HepG2 (cell line): Measurements from ENCODE around the gene USP36. TPM values are rescaled to one million over a fixed set of nuclear protein-coding genes. Genes with fewer than 3 reads are reported as not detected.

Experiments used
- ARNT2 ChIP-seq: sonication (generic); formaldehyde crosslinking; IDR thresholded peaks from 2 replicates; pipeline ENCODE4 v1.8.0; 2022; ENCODE audit warnings: mild to moderate bottlenecking, low read depth, missing genetic modification reagents, moderate library complexity
- CCDC6 ChIP-seq: sonication (generic); formaldehyde crosslinking; IDR thresholded peaks from 2 replicates; pipeline ENCODE4 v1.8.1; 2022; ENCODE audit warnings: mild to moderate bottlenecking, missing genetic modification reagents, moderate library complexity
- DMAP1 ChIP-seq: IDR thresholded peaks from 2 replicates; pipeline ENCODE4 v1.6.1; 2016
- EEA1 ChIP-seq: sonication (generic); formaldehyde crosslinking; IDR thresholded peaks from 2 replicates; pipeline ENCODE4 v1.5.1; 2020; ENCODE audit warnings: mild to moderate bottlenecking, missing genetic modification reagents, borderline replicate concordance
- GABPB1 ChIP-seq: IDR thresholded peaks from 2 replicates; pipeline ENCODE4 v1.6.1; 2016; ENCODE audit warnings: mild to moderate bottlenecking, missing genetic modification reagents, moderate library complexity, missing compliant biosample characterization
- GATAD2A ChIP-seq: IDR thresholded peaks from 2 replicates; pipeline ENCODE4 v1.6.1; 2016
- JDP2 ChIP-seq: sonication (generic); formaldehyde crosslinking; IDR thresholded peaks from 2 replicates; pipeline ENCODE4 v1.8.1; 2022; ENCODE audit warnings: missing genetic modification reagents, borderline replicate concordance
- KDM5A ChIP-seq: fragments of 200-600 bp; sonication (generic); IDR thresholded peaks from 2 replicates; pipeline ENCODE4 v1.7.0; 2018; ENCODE audit warnings: antibody characterized with exemption, mild to moderate bottlenecking, low read length, borderline replicate concordance
- RBFOX2 ChIP-seq: fragments of 200-400 bp; formaldehyde crosslinking; IDR thresholded peaks from 2 replicates; pipeline ENCODE4 v1.6.1; 2017; ENCODE audit warnings: low read depth, mild to moderate bottlenecking, low read length
- SALL1 ChIP-seq: sonication (generic); formaldehyde crosslinking; IDR thresholded peaks from 2 replicates; pipeline ENCODE4 v1.8.0; 2022; ENCODE audit warnings: mild to moderate bottlenecking, missing genetic modification reagents
- SPEN ChIP-seq: sonication (generic); formaldehyde crosslinking; IDR thresholded peaks from 2 replicates; pipeline ENCODE4 v1.5.1; 2020; ENCODE audit warnings: low read depth, mild to moderate bottlenecking, missing genetic modification reagents
- XRCC5 ChIP-seq: fragments of 200-400 bp; formaldehyde crosslinking; optimal IDR thresholded peaks from 2 replicates; pipeline ENCODE3; 2017; ENCODE audit warnings: mild to moderate bottlenecking, low read length
- ZNF225 ChIP-seq: sonication (generic); formaldehyde crosslinking; IDR thresholded peaks from 2 replicates; pipeline ENCODE4 v1.4.0; 2020; ENCODE audit warnings: mild to moderate bottlenecking, missing genetic modification reagents
- ZNF234 ChIP-seq: sonication (generic); formaldehyde crosslinking; conservative IDR thresholded peaks from 2 replicates; pipeline ENCODE4 v1.5.1; 2020; ENCODE audit warnings: mild to moderate bottlenecking, missing genetic modification reagents
- ZNF816 ChIP-seq: sonication (generic); formaldehyde crosslinking; IDR thresholded peaks from 2 replicates; pipeline ENCODE4 v1.8.0; 2022; ENCODE audit warnings: missing genetic modification reagents, mild to moderate bottlenecking, borderline replicate concordance
- polyA plus RNA-seq, 8 experiments: library from polyadenylated mRNA; depleted of rRNA in 3 of 8; stranded (reverse) in 7 of 8; unstranded in 1 of 8; fragments of >200 nt; fragmentation: Illumina TruSeq in 4 of 8; extraction: Trizol in 4 of 8; gene quantifications; 2 replicates each; pipeline versions ENCODE4 v1.2.1 to v1.2.3, GENCODE V29; 2011 to 2016; ENCODE audit warnings: low read depth in 4 of 8, missing spikeins in 1 of 8, mixed read lengths in 1 of 8; ENCODE audit not compliant: insufficient read depth in 1 of 8
- total RNA-seq, 5 experiments: library from RNA; depleted of rRNA; stranded (reverse); fragments of >200 nt; fragmentation: Illumina TruSeq; extraction: Trizol; gene quantifications; 2 replicates each; pipeline ENCODE4 v1.2.3, GENCODE V29; 2016; ENCODE audit warnings: low read depth in 1 of 5
- TF ChIP-seq, protein P1 (sequence below): IDR thresholded peaks from 2 replicates; pipeline ENCODE4 v1.6.1; 2016; ENCODE audit warnings: low read depth, control low read depth
- TF ChIP-seq, protein P2 (sequence below): sonication (generic); formaldehyde crosslinking; IDR thresholded peaks from 2 replicates; pipeline ENCODE4 v1.5.0; 2020; ENCODE audit warnings: mild to moderate bottlenecking, missing genetic modification reagents, moderate library complexity
- TF ChIP-seq, protein P3 (sequence below): sonication (generic); formaldehyde crosslinking; IDR thresholded peaks from 2 replicates; pipeline ENCODE4 v1.4.0; 2020; ENCODE audit warnings: missing genetic modification reagents
- TF ChIP-seq, protein P4 (sequence below), 2 experiments: sonication (generic) in 1 of 2; formaldehyde crosslinking in 1 of 2; IDR thresholded peaks; 2 replicates each; pipeline versions ENCODE4 v1.4.0 to v1.6.1; 2018 to 2020; ENCODE audit warnings: missing genetic modification reagents in 2 of 2, borderline replicate concordance in 1 of 2, low read depth in 1 of 2, mild to moderate bottlenecking in 1 of 2, missing biosample characterization in 1 of 2
- TF ChIP-seq, protein P5 (sequence below): sonication (generic); formaldehyde crosslinking; IDR thresholded peaks from 2 replicates; pipeline ENCODE4 v1.4.0; 2020; ENCODE audit warnings: mild to moderate bottlenecking, low read depth, missing genetic modification reagents

Gene USP36
- total and polyA plus RNA-seq, 2 of the 13 experiments (the other 11 are each of a cell fraction or from before 2014, with no cell fraction given): 29.6 to 45.9 TPM

DNA sequence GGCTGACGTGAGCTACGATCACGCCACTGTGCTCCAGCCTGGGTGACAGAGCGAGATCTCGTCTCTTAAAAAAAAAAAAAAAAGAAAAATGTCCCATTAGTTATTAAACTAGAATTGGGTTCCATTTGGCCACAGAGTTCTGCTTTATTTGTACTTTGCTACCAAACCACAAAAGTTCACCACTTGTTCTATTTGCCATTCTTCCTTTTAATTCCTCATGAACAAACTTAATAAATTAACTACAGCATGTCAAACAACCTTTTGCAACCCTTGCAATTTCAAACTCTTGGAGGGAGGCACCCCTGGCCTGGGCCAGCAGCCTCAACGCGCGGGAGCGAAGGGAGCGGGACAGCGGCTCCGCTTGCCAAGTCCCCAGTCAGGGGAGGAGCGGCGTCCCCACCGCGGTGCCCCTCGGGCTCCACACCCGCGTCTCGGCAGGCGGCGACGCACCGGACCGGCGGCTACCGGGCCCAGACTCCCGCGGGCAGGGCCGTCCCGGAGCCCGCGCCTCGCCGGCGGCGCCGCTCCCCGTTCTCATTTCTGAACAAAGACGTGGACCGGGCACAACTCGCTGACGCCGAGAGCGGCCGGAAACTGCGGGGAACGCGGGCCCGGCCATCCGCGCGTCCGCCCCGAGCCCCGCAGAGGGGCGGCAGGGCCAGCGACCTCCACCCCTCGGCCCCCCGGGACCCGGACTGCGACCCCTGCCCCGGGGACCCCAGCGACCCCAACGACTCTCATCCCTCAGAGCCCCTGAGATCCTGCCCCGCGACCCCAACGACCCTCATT is 59.3 kb downstream of the USP36 start (continued):
- TF ChIP-seq, protein P1, sequence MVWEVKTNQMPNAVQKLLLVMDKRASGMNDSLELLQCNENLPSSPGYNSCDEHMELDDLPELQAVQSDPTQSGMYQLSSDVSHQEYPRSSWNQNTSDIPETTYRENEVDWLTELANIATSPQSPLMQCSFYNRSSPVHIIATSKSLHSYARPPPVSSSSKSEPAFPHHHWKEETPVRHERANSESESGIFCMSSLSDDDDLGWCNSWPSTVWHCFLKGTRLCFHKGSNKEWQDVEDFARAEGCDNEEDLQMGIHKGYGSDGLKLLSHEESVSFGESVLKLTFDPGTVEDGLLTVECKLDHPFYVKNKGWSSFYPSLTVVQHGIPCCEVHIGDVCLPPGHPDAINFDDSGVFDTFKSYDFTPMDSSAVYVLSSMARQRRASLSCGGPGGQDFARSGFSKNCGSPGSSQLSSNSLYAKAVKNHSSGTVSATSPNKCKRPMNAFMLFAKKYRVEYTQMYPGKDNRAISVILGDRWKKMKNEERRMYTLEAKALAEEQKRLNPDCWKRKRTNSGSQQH (CRISPR knock-in tag): peak; percentile 50; the same call in 1 of the 2 replicates
- peak; percentile 65; the same call in 1 of the 2 replicates for TF ChIP-seq SPEN (CRISPR knock-in tag)
- 0 out of 2 replicates have a peak, but pooled peaks have one; percentile 19 for TF ChIP-seq EEA1 (CRISPR knock-in tag)
- peak; percentile 68; the same call in 1 of the 2 replicates for TF ChIP-seq CCDC6 (CRISPR knock-in tag)
- peak; percentile 71 for TF ChIP-seq ARNT2 (CRISPR knock-in tag)
- peak; percentile 58; the same call in 1 of the 2 replicates for TF ChIP-seq ZNF225 (CRISPR knock-in tag)
- TF ChIP-seq RBFOX2: peak; percentile 52; the same call in 1 of the 2 replicates
- peak; percentile 61 for TF ChIP-seq GABPB1 (CRISPR knock-in tag)
- TF ChIP-seq KDM5A: 0 out of 2 replicates have a peak, but pooled peaks have one; percentile 6
- peak; percentile 46; the same call in 1 of the 2 replicates for TF ChIP-seq SALL1 (CRISPR knock-in tag)
- peak; percentile 76; the same call in 1 of the 2 replicates for TF ChIP-seq ZNF816 (CRISPR knock-in tag)
- no peak for TF ChIP-seq DMAP1 (CRISPR knock-in tag)
- TF ChIP-seq, protein P2, sequence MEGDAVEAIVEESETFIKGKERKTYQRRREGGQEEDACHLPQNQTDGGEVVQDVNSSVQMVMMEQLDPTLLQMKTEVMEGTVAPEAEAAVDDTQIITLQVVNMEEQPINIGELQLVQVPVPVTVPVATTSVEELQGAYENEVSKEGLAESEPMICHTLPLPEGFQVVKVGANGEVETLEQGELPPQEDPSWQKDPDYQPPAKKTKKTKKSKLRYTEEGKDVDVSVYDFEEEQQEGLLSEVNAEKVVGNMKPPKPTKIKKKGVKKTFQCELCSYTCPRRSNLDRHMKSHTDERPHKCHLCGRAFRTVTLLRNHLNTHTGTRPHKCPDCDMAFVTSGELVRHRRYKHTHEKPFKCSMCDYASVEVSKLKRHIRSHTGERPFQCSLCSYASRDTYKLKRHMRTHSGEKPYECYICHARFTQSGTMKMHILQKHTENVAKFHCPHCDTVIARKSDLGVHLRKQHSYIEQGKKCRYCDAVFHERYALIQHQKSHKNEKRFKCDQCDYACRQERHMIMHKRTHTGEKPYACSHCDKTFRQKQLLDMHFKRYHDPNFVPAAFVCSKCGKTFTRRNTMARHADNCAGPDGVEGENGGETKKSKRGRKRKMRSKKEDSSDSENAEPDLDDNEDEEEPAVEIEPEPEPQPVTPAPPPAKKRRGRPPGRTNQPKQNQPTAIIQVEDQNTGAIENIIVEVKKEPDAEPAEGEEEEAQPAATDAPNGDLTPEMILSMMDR (CRISPR knock-in tag): 0 out of 2 replicates have a peak, but pooled peaks have one; percentile 15
- TF ChIP-seq XRCC5: peak; percentile 53
- TF ChIP-seq ZNF234 (CRISPR knock-in tag): no peak
- TF ChIP-seq, protein P3, sequence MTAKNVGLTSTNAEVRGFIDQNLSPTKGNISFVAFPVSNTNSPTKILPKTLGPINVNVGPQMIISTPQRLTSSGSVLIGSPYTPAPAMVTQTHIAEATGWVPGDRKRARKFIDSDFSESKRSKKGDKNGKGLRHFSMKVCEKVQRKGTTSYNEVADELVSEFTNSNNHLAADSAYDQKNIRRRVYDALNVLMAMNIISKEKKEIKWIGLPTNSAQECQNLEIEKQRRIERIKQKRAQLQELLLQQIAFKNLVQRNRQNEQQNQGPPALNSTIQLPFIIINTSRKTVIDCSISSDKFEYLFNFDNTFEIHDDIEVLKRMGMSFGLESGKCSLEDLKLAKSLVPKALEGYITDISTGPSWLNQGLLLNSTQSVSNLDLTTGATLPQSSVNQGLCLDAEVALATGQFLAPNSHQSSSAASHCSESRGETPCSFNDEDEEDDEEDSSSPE: 0 out of 2 replicates have a peak, but pooled peaks have one; percentile 25
- TF ChIP-seq JDP2 (CRISPR knock-in tag): no peak
- TF ChIP-seq GATAD2A (CRISPR knock-in tag): peak; percentile 22; the same call in 1 of the 2 replicates
- TF ChIP-seq, protein P4, sequence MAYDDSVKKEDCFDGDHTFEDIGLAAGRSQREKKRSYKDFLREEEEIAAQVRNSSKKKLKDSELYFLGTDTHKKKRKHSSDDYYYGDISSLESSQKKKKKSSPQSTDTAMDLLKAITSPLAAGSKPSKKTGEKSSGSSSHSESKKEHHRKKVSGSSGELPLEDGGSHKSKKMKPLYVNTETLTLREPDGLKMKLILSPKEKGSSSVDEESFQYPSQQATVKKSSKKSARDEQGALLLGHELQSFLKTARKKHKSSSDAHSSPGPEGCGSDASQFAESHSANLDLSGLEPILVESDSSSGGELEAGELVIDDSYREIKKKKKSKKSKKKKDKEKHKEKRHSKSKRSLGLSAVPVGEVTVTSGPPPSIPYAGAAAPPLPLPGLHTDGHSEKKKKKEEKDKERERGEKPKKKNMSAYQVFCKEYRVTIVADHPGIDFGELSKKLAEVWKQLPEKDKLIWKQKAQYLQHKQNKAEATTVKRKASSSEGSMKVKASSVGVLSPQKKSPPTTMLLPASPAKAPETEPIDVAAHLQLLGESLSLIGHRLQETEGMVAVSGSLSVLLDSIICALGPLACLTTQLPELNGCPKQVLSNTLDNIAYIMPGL (CRISPR knock-in tag; IDR thresholded peaks at IDR 0.05; ENCODE audit: borderline replicate concordance in 1 of 2, low read depth in 1 of 2): peak; percentile 44 to 50
- TF ChIP-seq, protein P5, sequence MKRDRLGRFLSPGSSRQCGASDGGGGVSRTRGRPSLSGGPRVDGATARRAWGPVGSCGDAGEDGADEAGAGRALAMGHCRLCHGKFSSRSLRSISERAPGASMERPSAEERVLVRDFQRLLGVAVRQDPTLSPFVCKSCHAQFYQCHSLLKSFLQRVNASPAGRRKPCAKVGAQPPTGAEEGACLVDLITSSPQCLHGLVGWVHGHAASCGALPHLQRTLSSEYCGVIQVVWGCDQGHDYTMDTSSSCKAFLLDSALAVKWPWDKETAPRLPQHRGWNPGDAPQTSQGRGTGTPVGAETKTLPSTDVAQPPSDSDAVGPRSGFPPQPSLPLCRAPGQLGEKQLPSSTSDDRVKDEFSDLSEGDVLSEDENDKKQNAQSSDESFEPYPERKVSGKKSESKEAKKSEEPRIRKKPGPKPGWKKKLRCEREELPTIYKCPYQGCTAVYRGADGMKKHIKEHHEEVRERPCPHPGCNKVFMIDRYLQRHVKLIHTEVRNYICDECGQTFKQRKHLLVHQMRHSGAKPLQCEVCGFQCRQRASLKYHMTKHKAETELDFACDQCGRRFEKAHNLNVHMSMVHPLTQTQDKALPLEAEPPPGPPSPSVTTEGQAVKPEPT (CRISPR knock-in tag): 0 out of 2 replicates have a peak, but pooled peaks have one; percentile 10
